ENCODE measurements around the gene NUBP2.

DNA sequence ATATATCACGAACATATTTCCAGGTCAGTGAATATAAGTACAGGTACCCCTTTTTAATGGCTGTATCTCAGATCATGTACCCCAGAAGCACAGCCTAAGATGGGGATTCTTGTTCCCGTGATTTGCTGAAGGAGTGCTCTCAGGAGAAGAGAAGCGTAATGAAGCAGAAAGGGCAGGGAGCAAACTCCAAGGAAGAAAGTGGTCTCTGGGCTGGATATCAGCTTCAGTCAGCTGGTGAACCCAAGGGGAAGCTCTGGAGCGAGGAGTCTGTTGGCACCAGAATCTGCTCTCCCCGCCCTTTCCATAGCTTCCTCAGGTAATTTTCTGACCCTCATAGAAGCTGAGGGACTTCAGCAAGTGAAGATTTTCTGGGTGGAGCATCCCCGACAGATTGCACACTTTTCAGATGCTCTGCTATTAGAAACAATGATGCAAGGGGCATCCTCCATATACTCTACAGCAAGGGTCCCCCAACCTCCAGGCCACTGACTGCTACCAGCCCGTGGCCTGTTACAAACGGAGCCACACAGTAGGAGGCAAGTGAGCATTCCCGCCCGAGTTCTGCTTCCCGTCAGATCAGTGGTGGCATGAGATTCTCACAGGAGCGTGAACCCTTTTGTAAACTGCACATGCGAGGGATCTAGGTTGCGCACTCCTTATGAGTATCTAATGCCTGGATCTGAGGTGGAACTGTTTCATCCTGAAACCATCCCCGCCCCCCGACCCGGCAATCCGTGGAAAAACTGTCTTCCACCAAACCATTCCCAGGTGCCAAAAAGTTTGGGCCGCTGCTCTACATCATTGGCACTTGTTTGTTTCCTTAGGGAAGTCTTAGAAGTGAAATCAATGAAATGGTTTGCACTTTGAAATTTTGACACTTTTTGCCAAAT is 48.7 kb downstream of the NUBP2 start:
- TF ChIP-seq, protein P1, sequence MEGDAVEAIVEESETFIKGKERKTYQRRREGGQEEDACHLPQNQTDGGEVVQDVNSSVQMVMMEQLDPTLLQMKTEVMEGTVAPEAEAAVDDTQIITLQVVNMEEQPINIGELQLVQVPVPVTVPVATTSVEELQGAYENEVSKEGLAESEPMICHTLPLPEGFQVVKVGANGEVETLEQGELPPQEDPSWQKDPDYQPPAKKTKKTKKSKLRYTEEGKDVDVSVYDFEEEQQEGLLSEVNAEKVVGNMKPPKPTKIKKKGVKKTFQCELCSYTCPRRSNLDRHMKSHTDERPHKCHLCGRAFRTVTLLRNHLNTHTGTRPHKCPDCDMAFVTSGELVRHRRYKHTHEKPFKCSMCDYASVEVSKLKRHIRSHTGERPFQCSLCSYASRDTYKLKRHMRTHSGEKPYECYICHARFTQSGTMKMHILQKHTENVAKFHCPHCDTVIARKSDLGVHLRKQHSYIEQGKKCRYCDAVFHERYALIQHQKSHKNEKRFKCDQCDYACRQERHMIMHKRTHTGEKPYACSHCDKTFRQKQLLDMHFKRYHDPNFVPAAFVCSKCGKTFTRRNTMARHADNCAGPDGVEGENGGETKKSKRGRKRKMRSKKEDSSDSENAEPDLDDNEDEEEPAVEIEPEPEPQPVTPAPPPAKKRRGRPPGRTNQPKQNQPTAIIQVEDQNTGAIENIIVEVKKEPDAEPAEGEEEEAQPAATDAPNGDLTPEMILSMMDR (IDR thresholded peaks at IDR 0.05): no peak
- TF ChIP-seq POLR2AphosphoS5 (IDR thresholded peaks at IDR 0.05) (no peak), POLR2A (IDR thresholded peaks at IDR 0.05) (no peak)

All from breast epithelium (tissue), 3 donors.